Activated CD4-positive, alpha-beta T cell treated with anti-CD3 and anti-CD28 coated beads, Interleukin-2, amount 10 ng/mL, durations not matched to agents 24 days and 14 days (primary cell): ENCODE measurements around the gene MFSD2A. TPM values are rescaled to one million over a fixed set of nuclear protein-coding genes. Genes with fewer than 3 reads are reported as not detected.
"Not testable (repeated sequence)": the region's sequence is repeated elsewhere in the genome, so short reads cannot be mapped to it uniquely, and the experiment has no call there.

ENCODE experiments used
- DNase-seq: peaks from one replicate; pipeline ENCODE4 v3.0.0; 2022
- H3K27ac Mint-ChIP-seq: one replicate; pipeline ENCODE4 v1.8.0; 2022; ENCODE audit warnings: mild to moderate bottlenecking, mixed read lengths
- H3K27me3 Mint-ChIP-seq: one replicate; pipeline ENCODE4 v1.8.0; 2022; ENCODE audit warnings: mixed read lengths
- H3K36me3 Mint-ChIP-seq: one replicate; pipeline ENCODE4 v1.8.0; 2022; ENCODE audit warnings: low read depth, mild to moderate bottlenecking, mixed read lengths
- H3K4me1 Mint-ChIP-seq: one replicate; pipeline ENCODE4 v1.8.0; 2021; ENCODE audit warnings: mixed read lengths
- H3K4me3 Mint-ChIP-seq: one replicate; pipeline ENCODE4 v1.8.0; 2022; ENCODE audit warnings: mild to moderate bottlenecking, moderate library complexity, mixed read lengths
- H3K9me3 Mint-ChIP-seq: one replicate; pipeline ENCODE4 v1.8.0; 2021; ENCODE audit warnings: mixed read lengths
- intact Hi-C: fragments of 100-400 bp; cut with micrococcal nuclease; formaldehyde crosslinking; loops from one replicate; pipeline ENCODE4 v1.15.1; 2023
- total RNA-seq: library from RNA; stranded (reverse); gene quantifications from 2 replicates; pipeline ENCODE4 v1.2.3, GENCODE V29; 2022

The MFSD2A gene
- total RNA-seq, 1 donor from 2014 or later = 49.7 TPM

DNA sequence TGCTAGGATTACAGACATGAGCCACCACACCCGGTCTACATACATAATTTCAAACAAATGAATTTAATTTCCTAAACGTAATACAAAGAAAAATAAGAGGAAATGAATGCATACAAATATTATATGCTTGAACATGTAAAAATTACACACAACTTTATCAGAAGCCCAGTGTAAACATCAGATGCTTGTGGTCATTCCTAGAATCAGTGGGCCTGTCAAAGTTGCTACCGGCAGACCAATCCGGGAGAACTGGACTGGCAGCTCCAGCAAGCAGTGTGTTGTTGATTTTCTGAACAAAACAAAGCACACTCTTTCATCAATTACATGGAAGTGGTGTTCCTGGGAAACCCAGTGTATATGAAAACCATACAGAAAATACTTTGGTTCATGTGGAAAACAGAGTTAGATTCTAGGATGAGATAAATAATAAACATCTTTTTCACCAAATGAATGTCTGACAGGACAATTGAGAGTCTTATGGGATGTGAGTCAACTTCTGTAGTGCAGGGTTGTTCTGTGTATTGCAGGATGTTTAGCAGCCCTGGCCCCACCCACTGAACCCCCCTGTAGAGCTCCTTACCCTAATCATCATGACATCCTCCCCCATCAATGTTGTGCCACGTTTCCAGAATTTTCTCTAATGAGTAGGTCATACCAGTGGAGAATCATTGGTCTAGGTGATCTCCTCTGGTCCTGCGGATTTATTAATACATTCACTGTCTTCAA lies 33.8 kb downstream of the MFSD2A start:
- Mint-ChIP-seq H3K4me3 (no peak overlapping the region), H3K9me3 (no peaks in the 10 kb centered on the region), H3K4me1 (no peaks in the 10 kb centered on the region), H3K27me3 (no peaks in the 10 kb centered on the region), H3K36me3 (no peaks in the 10 kb centered on the region), H3K27ac (no peak overlapping the region)
- DNase-seq = no peak
- intact Hi-C loops = no loop called here

GRCh38 chr1:39990428-39990827 lies 35.5 kb downstream of the MFSD2A start:
- Mint-ChIP-seq H3K9me3 (no peaks in the 10 kb centered on the region), H3K4me1 (no peaks in the 10 kb centered on the region), H3K36me3 (no peaks in the 10 kb centered on the region), H3K27me3 (no peaks in the 10 kb centered on the region), H3K27ac (no peak overlapping the region), H3K4me3 (no peak overlapping the region)
- intact Hi-C loops = no loop called here
- no peak for DNase-seq

GRCh38 chr1:39992234-39992633 lies 37.3 kb downstream of the MFSD2A start:
- H3K4me3 Mint-ChIP-seq = no peak overlapping the region
- peaks cover 4% of the 10 kb centered on the region for H3K4me1 Mint-ChIP-seq
- no peak overlapping the region for H3K27ac Mint-ChIP-seq
- H3K36me3 Mint-ChIP-seq = no peaks in the 10 kb centered on the region
- no peaks in the 10 kb centered on the region for H3K27me3 Mint-ChIP-seq
- intact Hi-C loops = no loop called here
- DNase-seq = no peak
- no peaks in the 10 kb centered on the region for H3K9me3 Mint-ChIP-seq

DNA sequence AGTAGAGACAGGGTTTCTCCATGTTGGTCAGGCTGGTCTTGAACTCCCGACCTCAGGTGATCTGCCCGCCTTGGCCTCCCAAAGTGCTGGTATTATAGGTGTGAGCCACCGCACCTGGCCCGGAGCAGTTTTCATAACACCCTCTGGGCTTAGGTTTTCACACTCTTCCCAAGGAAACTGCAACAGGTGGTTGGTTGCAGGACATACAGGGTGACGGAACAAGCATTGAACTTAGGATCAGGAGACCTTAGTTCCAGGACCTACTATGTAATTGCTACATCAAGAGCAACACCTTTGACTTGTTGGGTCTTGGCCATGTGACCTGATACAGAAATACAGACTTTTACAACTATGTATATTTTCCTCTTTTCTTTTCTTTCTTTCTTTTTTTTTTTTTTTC lies 37.9 kb downstream of the MFSD2A start:
- no peak overlapping the region for H3K27ac Mint-ChIP-seq
- intact Hi-C loops = no loop called here
- H3K4me1 Mint-ChIP-seq = peaks cover 4% of the 10 kb centered on the region
- H3K36me3 Mint-ChIP-seq = no peaks in the 10 kb centered on the region
- H3K4me3 Mint-ChIP-seq = no peak overlapping the region
- no peaks in the 10 kb centered on the region for H3K9me3 Mint-ChIP-seq
- no peak for DNase-seq
- H3K27me3 Mint-ChIP-seq = no peaks in the 10 kb centered on the region

- Mint-ChIP-seq H3K27me3 (no peaks in the 10 kb centered on the region), H3K27ac (no peak overlapping the region), H3K9me3 (peaks cover 3% of the 10 kb centered on the region), H3K36me3 (no peaks in the 10 kb centered on the region), H3K4me3 (no peak overlapping the region), H3K4me1 (peaks cover 4% of the 10 kb centered on the region)
- intact Hi-C loops = no loop called here
- DNase-seq = no peak
Observed at GRCh38 chr1:39995973-39996393, 41.0 kb downstream of the MFSD2A start.

DNA sequence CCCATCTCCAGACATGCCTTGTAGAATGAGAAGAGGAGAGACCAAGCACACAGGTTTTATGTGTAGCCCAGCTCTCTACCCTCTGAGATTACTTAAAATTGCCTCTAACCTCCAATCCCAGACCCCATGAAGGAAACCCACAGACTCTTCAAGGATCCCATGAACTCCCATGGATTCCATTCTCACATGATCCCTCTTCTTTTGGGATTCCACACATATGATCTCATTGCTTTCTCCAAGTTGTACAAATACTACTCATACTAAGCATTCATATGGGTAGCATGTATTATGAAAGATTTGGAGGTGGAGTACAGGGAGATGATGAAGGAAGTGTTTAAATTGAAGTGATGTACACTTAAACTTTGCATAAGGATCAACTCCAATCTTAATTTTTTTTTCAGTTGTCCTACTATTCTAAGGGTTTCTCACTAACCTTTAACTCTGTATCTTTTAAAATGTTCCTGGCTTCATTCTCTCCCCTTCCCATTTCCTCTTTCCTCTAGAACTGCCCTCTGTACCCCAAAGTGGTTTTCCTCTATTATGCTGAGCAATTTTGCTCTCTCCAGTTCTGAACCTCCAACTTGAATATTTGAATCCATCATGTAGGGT lies 41.6 kb downstream of the MFSD2A start:
- H3K4me1 Mint-ChIP-seq = peaks cover 4% of the 10 kb centered on the region
- intact Hi-C loops = no loop called here

GRCh38 chr1:40001456-40001855 lies 46.5 kb downstream of the MFSD2A start:
- H3K36me3 Mint-ChIP-seq = no peaks in the 10 kb centered on the region
- no peak overlapping the region for H3K4me3 Mint-ChIP-seq
- H3K4me1 Mint-ChIP-seq = peaks cover under 1% of the 10 kb centered on the region
- H3K27me3 Mint-ChIP-seq = peaks cover 15% of the 10 kb centered on the region
- peaks cover 3% of the 10 kb centered on the region for H3K9me3 Mint-ChIP-seq
- no peak overlapping the region for H3K27ac Mint-ChIP-seq
- intact Hi-C loops = no loop called here
- no peak for DNase-seq

More for the DNA sequence above, 41.6 kb downstream of the MFSD2A start:
- Mint-ChIP-seq H3K4me3 (no peak overlapping the region), H3K27ac (no peak overlapping the region), H3K36me3 (no peaks in the 10 kb centered on the region), H3K9me3 (peaks cover 3% of the 10 kb centered on the region), H3K27me3 (no peaks in the 10 kb centered on the region)
- DNase-seq = no peak

- Mint-ChIP-seq H3K9me3 (peaks cover 3% of the 10 kb centered on the region), H3K4me1 (no peaks in the 10 kb centered on the region), H3K4me3 (no peak overlapping the region), H3K27me3 (peaks cover 15% of the 10 kb centered on the region), H3K36me3 (no peaks in the 10 kb centered on the region), H3K27ac (no peak overlapping the region)
- no peak for DNase-seq
- intact Hi-C loops = no loop called here
Observed at GRCh38 chr1:40003156-40004093, 48.5 kb downstream of the MFSD2A start.

DNA sequence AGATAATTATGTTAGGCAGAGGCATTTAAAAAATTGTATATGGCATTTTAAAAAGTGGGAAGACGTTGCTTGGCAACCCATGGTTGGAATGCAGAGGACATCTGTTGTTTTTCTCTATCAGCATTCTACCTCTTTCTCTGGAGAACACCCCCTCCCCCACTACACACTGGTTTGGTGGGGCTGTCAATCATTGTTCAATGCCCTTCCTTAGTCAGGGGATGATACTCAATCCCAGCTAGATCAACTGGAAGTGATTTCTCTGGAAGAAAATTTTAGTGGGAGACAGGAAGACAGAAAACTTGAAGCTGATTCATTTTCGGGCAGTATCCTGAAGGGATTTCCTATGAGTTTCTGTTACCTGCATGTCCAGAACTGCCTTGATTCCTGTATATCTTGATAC lies 49.9 kb downstream of the MFSD2A start:
- no peak for DNase-seq
- intact Hi-C loops = no loop called here
- peaks cover 15% of the 10 kb centered on the region for H3K27me3 Mint-ChIP-seq
- no peak overlapping the region for H3K4me3 Mint-ChIP-seq
- no peaks in the 10 kb centered on the region for H3K36me3 Mint-ChIP-seq
- H3K4me1 Mint-ChIP-seq = no peaks in the 10 kb centered on the region
- no peak overlapping the region for H3K27ac Mint-ChIP-seq
- H3K9me3 Mint-ChIP-seq = no peaks in the 10 kb centered on the region

GRCh38 chr1:40007481-40008034 lies 52.6 kb downstream of the MFSD2A start:
- H3K27ac Mint-ChIP-seq, H3K9me3 Mint-ChIP-seq, intact Hi-C loops, DNase-seq, H3K4me3 Mint-ChIP-seq, H3K36me3 Mint-ChIP-seq, H3K4me1 Mint-ChIP-seq: not testable (repeated sequence)
- H3K27me3 Mint-ChIP-seq = peaks cover 12% of the 10 kb centered on the region

- Mint-ChIP-seq H3K36me3 (no peaks in the 10 kb centered on the region), H3K9me3 (no peaks in the 10 kb centered on the region), H3K27me3 (peaks cover 6% of the 10 kb centered on the region), H3K27ac (no peak overlapping the region), H3K4me3 (no peak overlapping the region), H3K4me1 (no peaks in the 10 kb centered on the region)
- intact Hi-C loops = no loop called here
- no peak for DNase-seq
Observed at GRCh38 chr1:40011198-40011597, 56.3 kb downstream of the MFSD2A start.

GRCh38 chr1:40014253-40014706 lies 59.3 kb downstream of the MFSD2A start:
- intact Hi-C loops = no loop called here
- no peak overlapping the region for H3K27ac Mint-ChIP-seq
- H3K27me3 Mint-ChIP-seq = peaks cover 20% of the 10 kb centered on the region

DNA sequence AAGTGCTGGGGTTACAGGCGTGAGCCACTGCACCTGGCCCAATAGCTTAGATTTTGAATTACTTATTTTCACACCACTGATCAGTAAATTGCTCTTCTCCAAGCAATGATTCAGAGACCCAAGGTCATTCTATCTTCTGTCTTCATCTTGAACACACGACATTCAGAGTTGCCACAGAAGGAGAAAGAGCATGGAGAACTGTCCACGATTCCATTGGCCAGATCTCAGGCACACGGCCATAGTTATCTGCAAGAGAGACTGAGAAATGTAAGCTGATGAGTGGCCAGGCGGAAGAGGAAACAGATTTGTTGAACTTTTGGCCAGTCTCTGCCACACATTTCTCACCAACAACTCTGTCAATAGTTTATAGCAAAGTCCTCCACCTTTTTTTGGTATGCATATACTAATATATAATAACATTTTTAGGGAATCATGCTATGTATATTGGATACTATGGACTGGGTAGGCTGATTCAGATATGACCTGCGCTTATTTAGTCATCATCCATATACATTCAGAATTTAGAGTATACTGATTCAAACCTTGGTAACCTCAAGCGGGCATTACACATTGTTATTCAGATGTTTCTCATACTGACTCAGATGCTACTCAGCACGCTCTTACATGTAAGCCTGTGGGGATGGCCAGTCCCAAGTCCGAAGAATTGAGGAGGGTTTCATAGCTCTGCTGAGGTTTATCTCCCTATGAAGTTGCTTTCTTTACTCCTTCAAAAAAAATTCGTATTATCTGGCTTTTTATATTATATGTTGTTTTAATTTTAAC lies 60.1 kb downstream of the MFSD2A start:
- no peak for DNase-seq
- intact Hi-C loops = no loop called here
- H3K4me3 Mint-ChIP-seq = no peak overlapping the region
- no peaks in the 10 kb centered on the region for H3K36me3 Mint-ChIP-seq
- no peaks in the 10 kb centered on the region for H3K9me3 Mint-ChIP-seq
- H3K27me3 Mint-ChIP-seq = peaks cover 20% of the 10 kb centered on the region
- H3K27ac Mint-ChIP-seq = no peak overlapping the region
- no peaks in the 10 kb centered on the region for H3K4me1 Mint-ChIP-seq

More at GRCh38 chr1:40014253-40014706, 59.3 kb downstream of the MFSD2A start:
- no peaks in the 10 kb centered on the region for H3K9me3 Mint-ChIP-seq
- DNase-seq = no peak
- H3K4me1 Mint-ChIP-seq = no peaks in the 10 kb centered on the region
- H3K4me3 Mint-ChIP-seq = no peak overlapping the region
- no peaks in the 10 kb centered on the region for H3K36me3 Mint-ChIP-seq
